Heart left ventricle (tissue), 13 donors: ENCODE data around the gene CD151.

Experiments
- CTCF ChIP-seq, 12 donors: fragments of 200-600 bp; sonication (generic) in 4 of 12; IDR thresholded peaks; one replicate each; pipeline versions ENCODE4 v1.5.0 to v1.8.0; 2018 to 2022; ENCODE audit warnings: antibody characterized with exemption in 12 of 12, mild to moderate bottlenecking in 5 of 12
- POLR2A ChIP-seq, 2 donors: fragments of 450-650 bp; IDR thresholded peaks; one replicate each; pipeline ENCODE4 v1.6.1; 2017; ENCODE audit warnings: antibody characterized with exemption in 2 of 2, mild to moderate bottlenecking in 2 of 2, moderate library complexity in 2 of 2
- donor health status: ischemic (EF 13 %, LVEDD 7.1; RV severe dilation, severe dysfunction).
- donor health status: DM: no; HTN: yes; CAD: no.
- donor health status: DM: no; HTN: no; CAD: no.
- donor health status: ischemic (EF 25% LVEDD 6.9; RV normal size, moderate dysfunction).
- donor health status: ischemic (EF 25% LVEDD 5.7; RV mildly dilated, moderate dysfunction).
- donor health status: ischemic (EF 35%, LVEDD 5.7; RV mildly dilated, moderate dysfunction).
- donor health status: nonischemic (EF 11% LVEDD 7.7; RV severe dilation, severe dysfunction).
- donor health status: DM: yes; HTN: yes; CAD: no.
- donor health status: PGD.
- donor health status: ischemic (EF 29% LVEDD 5.4; RV normal size, mild dysfunction).
- donor health status: nonischemic (EF 23%, LVEDD 6.1; RV moderate dilation, normal function).

GRCh38 chr11:794766-795633 is 37.8 kb upstream of the CD151 start:
- TF ChIP-seq CTCF (IDR thresholded peaks at IDR 0.05) = no peak
- no peak for TF ChIP-seq POLR2A (IDR thresholded peaks at IDR 0.05)
